ENCODE measurements around the gene BCL7B. TPM values are rescaled to one million over a fixed set of nuclear protein-coding genes. Genes with fewer than 3 reads are reported as not detected.

The BCL7B gene
- total and polyA plus RNA-seq, 2 experiments from 2014 or later = 17.0 to 18.2 TPM

DNA sequence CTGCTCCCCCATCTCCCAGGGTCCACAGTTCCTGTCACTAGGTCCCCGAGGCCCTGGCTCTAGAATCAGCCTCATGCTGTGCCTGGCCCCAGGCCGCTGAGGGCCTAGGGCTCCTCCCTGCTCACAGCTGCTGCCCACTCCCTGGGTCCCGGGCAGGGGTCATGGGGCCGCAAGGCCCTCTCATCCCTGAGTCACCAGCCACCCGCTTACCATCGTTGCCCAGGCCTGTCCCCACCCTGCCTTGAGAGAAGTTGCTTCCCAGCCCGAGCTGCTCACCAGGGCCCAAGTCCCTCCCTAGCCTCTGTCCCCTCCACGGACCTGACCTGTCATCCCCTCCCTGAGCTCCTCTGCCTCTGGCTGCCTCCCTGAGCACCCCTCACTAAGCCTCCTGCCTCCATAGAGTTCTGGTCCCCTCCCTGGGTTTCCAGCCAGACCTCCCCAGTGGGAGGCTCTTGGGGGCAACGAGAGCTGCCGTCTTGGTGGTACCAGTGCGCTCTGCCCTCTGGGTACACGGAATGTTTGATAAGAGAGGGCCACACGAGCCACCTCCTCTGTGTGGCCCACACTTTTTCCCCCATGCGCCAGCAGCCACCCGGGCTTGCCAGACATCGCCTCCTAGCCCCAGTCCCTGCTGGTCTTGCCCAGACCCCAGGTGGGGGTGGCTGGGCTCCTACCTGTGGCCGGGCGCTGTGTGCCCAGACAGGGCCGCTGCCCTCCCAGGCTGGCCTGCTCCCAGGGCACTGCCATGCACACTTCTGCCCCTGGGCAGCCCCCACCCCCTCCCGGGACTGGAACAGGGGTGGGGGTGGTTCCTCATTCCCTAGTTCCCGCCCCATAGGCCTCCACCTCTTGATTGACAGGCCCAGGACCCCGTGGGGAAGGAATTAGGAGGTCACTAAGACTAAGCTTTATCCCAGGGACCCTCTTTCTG is 45.5 kb upstream of the BCL7B start:
- no peak overlapping the region for H3K27ac ChIP-seq (ENCODE audit: low read depth)
- H3K4me3 ChIP-seq = no peak overlapping the region
- H3K4me1 ChIP-seq (ENCODE audit: insufficient read depth) = no peaks in the 10 kb centered on the region
- H2AFZ ChIP-seq = no peak overlapping the region
- H3K9me3 Mint-ChIP-seq = no peaks in the 10 kb centered on the region; the same call in 2 of the 3 replicates
- no peak overlapping the region for H3K4me3 Mint-ChIP-seq
- H4K20me1 ChIP-seq (replicated peaks; ENCODE audit: insufficient read depth) = peaks cover 6% of the 10 kb centered on the region
- H3K27me3 ChIP-seq (ENCODE audit: insufficient read depth) = peaks cover 4% of the 10 kb centered on the region; the same call in 1 of the 2 replicates
- H3K79me2 ChIP-seq (replicated peaks; ENCODE audit: insufficient read depth) = no peaks in the 10 kb centered on the region
- peak; percentile 43 for ATAC-seq
- H3K4me1 Mint-ChIP-seq = peaks cover 5% of the 10 kb centered on the region
- DNase-seq (ENCODE audit: low spot score) = peak; percentile 56
- no peak overlapping the region for H3K27ac Mint-ChIP-seq
- H3K9me2 ChIP-seq (ENCODE audit: insufficient read depth) = peaks cover 4% of the 10 kb centered on the region; the same call in 1 of the 2 replicates
- peaks cover 2% of the 10 kb centered on the region; the same call in 1 of the 3 replicates for H3K36me3 Mint-ChIP-seq (ENCODE audit: low read depth)
- H3F3A ChIP-seq (replicated peaks; ENCODE audit: low read depth) = no peaks in the 10 kb centered on the region
- TF ChIP-seq ZNF331 (CRISPR knock-in tag; IDR thresholded peaks at IDR 0.05; ENCODE audit: low read depth) (no peak), ZNF462 (CRISPR knock-in tag; IDR thresholded peaks at IDR 0.05) (no peak), EZH2 (IDR thresholded peaks at IDR 0.05; ENCODE audit: low read depth, unreplicated experiment) (no peak)
- H3K4me2 ChIP-seq = no peak overlapping the region; the same call in 1 of the 2 replicates
- H3K27me3 Mint-ChIP-seq (ENCODE audit: insufficient read depth, low read depth, poor library complexity) = peaks cover 18% of the 10 kb centered on the region
- no peaks in the 10 kb centered on the region for H3K36me3 ChIP-seq (ENCODE audit: insufficient read depth)

DNA sequence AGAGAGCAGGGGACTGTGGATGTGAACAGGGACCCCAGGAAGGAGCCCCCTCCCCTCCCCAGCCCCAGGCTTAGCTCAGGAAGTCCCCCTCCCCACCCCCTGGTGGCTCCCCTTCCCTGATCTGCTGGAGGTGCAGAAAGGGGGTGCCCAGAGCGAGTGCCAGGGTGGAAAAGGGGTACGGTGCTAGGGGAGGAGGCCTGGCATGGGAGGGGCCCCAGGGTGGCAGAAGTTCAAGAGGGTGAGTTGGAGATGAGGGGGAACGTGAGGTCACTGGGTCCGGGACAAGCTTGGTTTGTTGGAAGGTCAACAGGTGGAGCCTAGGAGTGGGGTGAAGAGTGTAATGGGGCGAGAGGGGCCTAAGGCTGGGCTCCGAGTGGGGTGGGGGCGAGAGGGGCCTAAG is 42.4 kb upstream of the BCL7B start:
- no peaks in the 10 kb centered on the region for H3K4me1 ChIP-seq (ENCODE audit: insufficient read depth)
- no peak overlapping the region for H3K4me2 ChIP-seq
- no peak overlapping the region for H2AFZ ChIP-seq
- peaks cover 5% of the 10 kb centered on the region; the same call in 1 of the 2 replicates for H3K9me2 ChIP-seq (ENCODE audit: insufficient read depth)
- no peaks in the 10 kb centered on the region for H3K79me2 ChIP-seq (replicated peaks; ENCODE audit: insufficient read depth)
- H4K20me1 ChIP-seq (replicated peaks; ENCODE audit: insufficient read depth) = peaks cover 6% of the 10 kb centered on the region
- Mint-ChIP-seq H3K27ac (no peak overlapping the region), H3K36me3 (ENCODE audit: low read depth) (peaks cover 4% of the 10 kb centered on the region; the same call in 2 of the 3 replicates), H3K4me1 (peaks cover 20% of the 10 kb centered on the region), H3K27me3 (ENCODE audit: insufficient read depth, low read depth, poor library complexity) (peaks cover 17% of the 10 kb centered on the region), H3K4me3 (no peak overlapping the region), H3K9me3 (no peaks in the 10 kb centered on the region; the same call in 2 of the 3 replicates)
- H3K27ac ChIP-seq (ENCODE audit: low read depth) = no peak overlapping the region
- ATAC-seq (no peak), DNase-seq (ENCODE audit: low spot score) (no peak)
- peaks cover 4% of the 10 kb centered on the region; the same call in 1 of the 2 replicates for H3K27me3 ChIP-seq (ENCODE audit: insufficient read depth)
- no peaks in the 10 kb centered on the region for H3K36me3 ChIP-seq (ENCODE audit: insufficient read depth)
- no peak overlapping the region for H3K4me3 ChIP-seq
- H3F3A ChIP-seq (replicated peaks; ENCODE audit: low read depth) = no peaks in the 10 kb centered on the region
- TF ChIP-seq ETS1 (IDR thresholded peaks at IDR 0.05) (no peak), JUNB (IDR thresholded peaks at IDR 0.05; ENCODE audit: unreplicated experiment) (no peak), EZH2phosphoT487 (IDR thresholded peaks at IDR 0.05; ENCODE audit: unreplicated experiment) (no peak), NANOG (IDR thresholded peaks at IDR 0.05; ENCODE audit: borderline replicate concordance) (no peak), ZNF331 (CRISPR knock-in tag; IDR thresholded peaks at IDR 0.05; ENCODE audit: low read depth) (no peak), ZNF114 (CRISPR knock-in tag; IDR thresholded peaks at IDR 0.05) (no peak), EZH2 (IDR thresholded peaks at IDR 0.05; ENCODE audit: low read depth, unreplicated experiment) (no peak), CREB1 (CRISPR knock-in tag; IDR thresholded peaks at IDR 0.05; ENCODE audit: low read depth) (no peak)
- TF ChIP-seq, protein P1, sequence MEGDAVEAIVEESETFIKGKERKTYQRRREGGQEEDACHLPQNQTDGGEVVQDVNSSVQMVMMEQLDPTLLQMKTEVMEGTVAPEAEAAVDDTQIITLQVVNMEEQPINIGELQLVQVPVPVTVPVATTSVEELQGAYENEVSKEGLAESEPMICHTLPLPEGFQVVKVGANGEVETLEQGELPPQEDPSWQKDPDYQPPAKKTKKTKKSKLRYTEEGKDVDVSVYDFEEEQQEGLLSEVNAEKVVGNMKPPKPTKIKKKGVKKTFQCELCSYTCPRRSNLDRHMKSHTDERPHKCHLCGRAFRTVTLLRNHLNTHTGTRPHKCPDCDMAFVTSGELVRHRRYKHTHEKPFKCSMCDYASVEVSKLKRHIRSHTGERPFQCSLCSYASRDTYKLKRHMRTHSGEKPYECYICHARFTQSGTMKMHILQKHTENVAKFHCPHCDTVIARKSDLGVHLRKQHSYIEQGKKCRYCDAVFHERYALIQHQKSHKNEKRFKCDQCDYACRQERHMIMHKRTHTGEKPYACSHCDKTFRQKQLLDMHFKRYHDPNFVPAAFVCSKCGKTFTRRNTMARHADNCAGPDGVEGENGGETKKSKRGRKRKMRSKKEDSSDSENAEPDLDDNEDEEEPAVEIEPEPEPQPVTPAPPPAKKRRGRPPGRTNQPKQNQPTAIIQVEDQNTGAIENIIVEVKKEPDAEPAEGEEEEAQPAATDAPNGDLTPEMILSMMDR (conservative IDR thresholded peaks at IDR 0.05; ENCODE audit: low read depth in 2 of 2) = no peak
